Measurements from ENCODE around the gene TMSB4X.

The TMSB4X gene

GRCh38 chrX:12987900-12988594, 13.1 kb downstream of the TMSB4X start:
- peak overlapping the region; percentile 89 for H3K27ac ChIP-seq
- no peak for TF ChIP-seq CTCF (conservative IDR thresholded peaks at IDR 0.05)

- TF ChIP-seq CTCF (conservative IDR thresholded peaks at IDR 0.05) = no peak
- H3K27ac ChIP-seq = peak overlapping the region; percentile 89
These were observed 13.9 kb downstream of the TMSB4X start for GRCh38 chrX:12988797-12989196.

GRCh38 chrX:12989461-12989860, 14.6 kb downstream of the TMSB4X start:
- no peak for TF ChIP-seq CTCF (conservative IDR thresholded peaks at IDR 0.05)
- H3K27ac ChIP-seq = peak overlapping the region; percentile 89

GRCh38 chrX:12991575-12991974, 16.7 kb downstream of the TMSB4X start:
- peak overlapping the region; percentile 89 for H3K27ac ChIP-seq
- TF ChIP-seq CTCF (conservative IDR thresholded peaks at IDR 0.05) = no peak

GRCh38 chrX:12992544-12993118, 17.7 kb downstream of the TMSB4X start:
- TF ChIP-seq CTCF (conservative IDR thresholded peaks at IDR 0.05) = no peak
- H3K27ac ChIP-seq = peak overlapping the region; percentile 89

- no peak for TF ChIP-seq CTCF (conservative IDR thresholded peaks at IDR 0.05)
- H3K27ac ChIP-seq = peak overlapping the region; percentile 89
These were observed 18.9 kb downstream of the TMSB4X start for GRCh38 chrX:12993826-12994225.

- peak overlapping the region; percentile 89 for H3K27ac ChIP-seq
These were observed 19.4 kb downstream of the TMSB4X start for GRCh38 chrX:12994321-12994720.

More at GRCh38 chrX:12994321-12994720, 19.4 kb downstream of the TMSB4X start:
- TF ChIP-seq CTCF (conservative IDR thresholded peaks at IDR 0.05) = no peak
